Panc1 (cell line): ENCODE data around the gene UGT2A2. TPM values are rescaled to one million over a fixed set of nuclear protein-coding genes. Genes with fewer than 3 reads are reported as not detected.

Source experiments
- ATAC-seq: fragments of 200-7000 bp; cut with Tn5 transposase; 2 replicates; pipeline ENCODE4 v1.9.1; 2020; ENCODE audit warnings: mild to moderate bottlenecking, moderate library complexity
- Bru-seq: library from RNA; stranded (reverse); fragments of 400-500 nt; gene quantifications from one replicate; lab custom pipeline; 2021; lab: Mats Ljungman, UMichigan
- BruChase-seq, 2 experiments: library from RNA; stranded (reverse); fragments of 400-500 nt; gene quantifications; one replicate each; lab custom pipeline; 2021; lab: Mats Ljungman, UMichigan
- BruUV-seq: library from RNA; stranded (reverse); fragments of 400-500 nt; replicated peaks from 2 replicates; lab custom pipeline; 2021; lab: Mats Ljungman, UMichigan
- CTCF ChIA-PET: fragments of 300-600 bp; sonication (Branson Sonifier 250); formaldehyde crosslinking; loops from one replicate; lab custom pipeline; 2022; ENCODE audit warnings: antibody characterized with exemption; lab: Charles Lee
- POLR2A ChIA-PET: fragments of 300-600 bp; sonication (Branson Sonifier 250); formaldehyde crosslinking; loops from one replicate; lab custom pipeline; 2022; ENCODE audit warnings: antibody characterized with exemption; lab: Charles Lee
- DNase-seq: peaks from one replicate; pipeline ENCODE4 v3.0.0-alpha.2; 2010; ENCODE audit warnings: low read depth, low spot score
- H3K27ac ChIP-seq: 2 replicates; pipeline ENCODE4 v1.5.1; 2011; ENCODE audit warnings: mild to moderate bottlenecking, low read length, inconsistent platforms
- H3K27me3 ChIP-seq: fragments of 200-500 bp; sonication (Bioruptor generic); 2 replicates; pipeline ENCODE4 v1.6.0; 2014; ENCODE audit warnings: low read length, inconsistent platforms; ENCODE audit not compliant: control insufficient read depth, insufficient read depth
- H3K36me3 ChIP-seq: fragments of 200-500 bp; sonication (Bioruptor generic); 2 replicates; pipeline ENCODE4 v1.5.1; 2014; ENCODE audit warnings: inconsistent platforms, mild to moderate bottlenecking, low read length, moderate library complexity; ENCODE audit not compliant: control insufficient read depth, insufficient read depth
- H3K4me1 ChIP-seq: 2 replicates; pipeline ENCODE4 v1.5.1; 2011; ENCODE audit warnings: inconsistent platforms, mild to moderate bottlenecking, low read length, moderate library complexity; ENCODE audit not compliant: control insufficient read depth, insufficient read depth
- H3K4me3 ChIP-seq, 2 experiments: 2 replicates each; pipeline ENCODE4 v1.5.1; 2011 to 2012; ENCODE audit warnings: low read depth in 2 of 2, low read length in 2 of 2, mild to moderate bottlenecking in 2 of 2, inconsistent platforms in 1 of 2, moderate library complexity in 1 of 2
- H3K9me3 ChIP-seq: fragments of 200-500 bp; sonication (Bioruptor generic); 2 replicates; pipeline ENCODE4 v1.5.1; 2014; ENCODE audit warnings: low read depth, mild to moderate bottlenecking, inconsistent platforms, low read length, moderate library complexity; ENCODE audit not compliant: control insufficient read depth, insufficient read depth
- CTCF ChIP-seq: fragments of 450-650 bp; IDR thresholded peaks from 2 replicates; pipeline ENCODE4 v1.5.1; 2017; ENCODE audit warnings: mild to moderate bottlenecking
- POLR2AphosphoS5 ChIP-seq: IDR thresholded peaks from 2 replicates; pipeline ENCODE4 v1.6.1; 2012; ENCODE audit warnings: mild to moderate bottlenecking, low read depth, low read length, moderate library complexity
- REST ChIP-seq, 2 experiments: IDR thresholded peaks; 2 replicates each; pipeline ENCODE4 v1.6.1; 2011 to 2012; ENCODE audit warnings: low read depth in 2 of 2, control low read depth in 1 of 2, low read length in 1 of 2, mild to moderate bottlenecking in 1 of 2, moderate library complexity in 1 of 2; ENCODE audit not compliant: insufficient read depth in 1 of 2
- SIN3A ChIP-seq: IDR thresholded peaks from 2 replicates; pipeline ENCODE4 v1.6.1; 2012; ENCODE audit warnings: low read depth, mild to moderate bottlenecking, low read length, moderate library complexity, borderline replicate concordance; ENCODE audit not compliant: insufficient read depth
- TCF7L2 ChIP-seq: IDR thresholded peaks from 2 replicates; pipeline ENCODE4 v1.6.1; 2011; ENCODE audit warnings: mild to moderate bottlenecking, low read depth, low read length, inconsistent platforms
- in situ Hi-C: cut with HindIII; loops from 2 replicates; pipeline ENCODE4 v1.10.0; 2016; ENCODE audit warnings: low sequenced_read_pairs, low pct_unique_long_range_greater_than_20kb
- intact Hi-C: fragments of 100-400 bp; cut with micrococcal nuclease; formaldehyde crosslinking; loops from one replicate; pipeline ENCODE4 v1.10.0; 2022; ENCODE audit not compliant: unreplicated experiment
- long read RNA-seq: library from polyadenylated mRNA; unstranded; transcript quantifications from one replicate; pipeline ENCODE4 v2.0.0, GENCODE V29; 2021; ENCODE audit not compliant: unreplicated experiment
- polyA plus RNA-seq: library from polyadenylated mRNA; unstranded; fragments of >200 nt; gene quantifications from one replicate; pipeline ENCODE4 v1.2.1, GENCODE V29; 2012; ENCODE audit warnings: missing spikeins; ENCODE audit not compliant: insufficient read length
- total RNA-seq: library from RNA; stranded (reverse); gene quantifications from one replicate; pipeline ENCODE4 v1.2.1, GENCODE V29; 2021; ENCODE audit not compliant: unreplicated experiment

The UGT2A2 gene
- total RNA-seq (not detected), Bru-seq, nascent RNA (not detected), BruChase-seq, experiment 1, labeled RNA remaining after a 2-hour chase (not detected), BruChase-seq, experiment 2, labeled RNA remaining after a 6-hour chase (not detected)
- polyA plus RNA-seq, result not detected
- long read RNA-seq, result 0 reads

- CTCF ChIA-PET, result no interaction called here
Observed at GRCh38 chr4:69639542-69639941, at the start of gene UGT2A2. Gene UGT2A2, minus strand, starts transcription at chr4:69639642. Its CDS starts 2 bp downstream, at chr4:69639640.

GRCh38 chr4:69684804-69685203, 45.4 kb upstream of the UGT2A2 start:
- ATAC-seq (no peak), DNase-seq (no peak)
- in situ Hi-C loops, result no loop called here
- intact Hi-C loops, result loop anchor here (5.0 kb wide), 2 partner anchors 827 to 872 kb away; no protein-coding TSS in a partner anchor
- ChIA-PET POLR2A (no interaction called here), CTCF (no interaction called here)
- no peaks in the 10 kb centered on the region for H3K27me3 ChIP-seq
- H3K4me1 ChIP-seq, result no peaks in the 10 kb centered on the region
- H3K9me3 ChIP-seq, result no peaks in the 10 kb centered on the region
- no peak overlapping the region for H3K4me3 ChIP-seq
- no peaks in the 10 kb centered on the region for H3K36me3 ChIP-seq
- no peak overlapping the region for H3K27ac ChIP-seq
- no TSS peak for BruUV-seq
- TF ChIP-seq TCF7L2, result no peak
- no peak for TF ChIP-seq REST (IDR thresholded peaks at IDR 0.05; ENCODE audit: insufficient read depth in 1 of 2, low read depth in 2 of 2, low read length in 1 of 2)
- no peak for TF ChIP-seq SIN3A
- TF ChIP-seq POLR2AphosphoS5, result no peak
- TF ChIP-seq CTCF, result no peak

More at GRCh38 chr4:69639542-69639941, at the start of gene UGT2A2:
- TF ChIP-seq SIN3A, result no peak
- TF ChIP-seq REST (IDR thresholded peaks at IDR 0.05; ENCODE audit: insufficient read depth in 1 of 2, low read depth in 2 of 2, low read length in 1 of 2), result no peak
- TF ChIP-seq CTCF, result no peak
- TF ChIP-seq POLR2AphosphoS5, result no peak
- TF ChIP-seq TCF7L2, result no peak
- H3K36me3 ChIP-seq, result no peaks in the 10 kb centered on the region
- DNase-seq, result no peak
- POLR2A ChIA-PET, result no interaction called here
- no peaks in the 10 kb centered on the region for H3K27me3 ChIP-seq
- no peaks in the 10 kb centered on the region for H3K4me1 ChIP-seq
- intact Hi-C loops, result no loop called here
- no peak for ATAC-seq
- H3K4me3 ChIP-seq, result no peak within 1 kb of the TSS
- H3K9me3 ChIP-seq, result no peaks in the 10 kb centered on the region
- BruUV-seq, result no TSS peak
- in situ Hi-C loops, result no loop called here
- no peak within 1 kb of the TSS for H3K27ac ChIP-seq
